HepG2 (cell line): ENCODE data around the gene SH3GL1. TPM values are rescaled to one million over a fixed set of nuclear protein-coding genes. Genes with fewer than 3 reads are reported as not detected.
A peak's percentile ranks its signal among the peaks of the same experiment; 100 is the strongest.

Source experiments
- ATRX ChIP-seq: sonication (generic); formaldehyde crosslinking; IDR thresholded peaks from 2 replicates; pipeline ENCODE4 v1.4.0; 2020; ENCODE audit warnings: missing genetic modification reagents, borderline replicate concordance
- CHD4 ChIP-seq: fragments of 200-600 bp; sonication (generic); IDR thresholded peaks from 2 replicates; pipeline ENCODE4 v1.7.0; 2017; ENCODE audit warnings: mild to moderate bottlenecking, low read length, borderline replicate concordance
- FOXK1 ChIP-seq: sonication (generic); formaldehyde crosslinking; IDR thresholded peaks from 2 replicates; pipeline ENCODE4 v1.4.0; 2020; ENCODE audit warnings: low read depth, missing genetic modification reagents, borderline replicate concordance
- HNRNPL ChIP-seq: fragments of 200-400 bp; formaldehyde crosslinking; IDR thresholded peaks from 2 replicates; pipeline ENCODE4 v1.6.1; 2017; ENCODE audit warnings: mild to moderate bottlenecking, low read depth, low read length
- KLF11 ChIP-seq: IDR thresholded peaks from 2 replicates; pipeline ENCODE4 v1.6.1; 2016; ENCODE audit warnings: missing compliant biosample characterization
- KLF12 ChIP-seq: sonication (generic); formaldehyde crosslinking; IDR thresholded peaks from 2 replicates; pipeline ENCODE4 v1.4.0; 2020; ENCODE audit warnings: missing genetic modification reagents, borderline replicate concordance
- MTA3 ChIP-seq: sonication (generic); formaldehyde crosslinking; IDR thresholded peaks from 2 replicates; pipeline ENCODE4 v1.4.0; 2020; ENCODE audit warnings: missing genetic modification reagents
- NFE2L1 ChIP-seq: sonication (generic); formaldehyde crosslinking; IDR thresholded peaks from 2 replicates; pipeline ENCODE4 v1.4.0; 2020; ENCODE audit warnings: missing genetic modification reagents, mild to moderate bottlenecking, borderline replicate concordance
- NFIC ChIP-seq: IDR thresholded peaks from 2 replicates; pipeline ENCODE4 v1.6.1; 2012; ENCODE audit warnings: mild to moderate bottlenecking, low read length, inconsistent platforms
- PHF5A ChIP-seq: IDR thresholded peaks from one replicate; pipeline ENCODE4 v1.6.1; 2018; ENCODE audit warnings: low read depth, missing genetic modification reagents; ENCODE audit not compliant: unreplicated experiment
- POLR2G ChIP-seq: fragments of 200-400 bp; formaldehyde crosslinking; IDR thresholded peaks from 2 replicates; pipeline ENCODE4 v1.6.1; 2018; ENCODE audit warnings: mild to moderate bottlenecking, low read depth, low read length, moderate library complexity
- TGIF2 ChIP-seq: IDR thresholded peaks from 2 replicates; pipeline ENCODE4 v1.6.1; 2016; ENCODE audit warnings: control low read depth, missing compliant biosample characterization
- THYN1 ChIP-seq: sonication (generic); formaldehyde crosslinking; IDR thresholded peaks from 2 replicates; pipeline ENCODE4 v1.8.1; 2023; ENCODE audit warnings: low read depth, mild to moderate bottlenecking, moderate library complexity, missing genetic modification reagents, borderline replicate concordance
- TSC22D2 ChIP-seq: sonication (generic); formaldehyde crosslinking; IDR thresholded peaks from 2 replicates; pipeline ENCODE4 v1.5.1; 2020; ENCODE audit warnings: missing genetic modification reagents, mild to moderate bottlenecking, borderline replicate concordance
- ZFY ChIP-seq: sonication (generic); formaldehyde crosslinking; IDR thresholded peaks from 2 replicates; pipeline ENCODE4 v1.4.0; 2020; ENCODE audit warnings: missing genetic modification reagents
- ZNF136 ChIP-seq: sonication (generic); formaldehyde crosslinking; IDR thresholded peaks from 2 replicates; pipeline ENCODE4 v1.8.1; 2022; ENCODE audit warnings: low read depth, mild to moderate bottlenecking, moderate library complexity, missing genetic modification reagents
- ZNF207 ChIP-seq: fragments of 450-650 bp; IDR thresholded peaks from 2 replicates; pipeline ENCODE4 v1.6.1; 2016; ENCODE audit warnings: antibody characterized with exemption, borderline replicate concordance
- ZNF333 ChIP-seq: sonication (generic); formaldehyde crosslinking; IDR thresholded peaks from 2 replicates; pipeline ENCODE4 v1.4.0; 2020; ENCODE audit warnings: mild to moderate bottlenecking, missing genetic modification reagents, borderline replicate concordance
- ZNF672 ChIP-seq: sonication (generic); formaldehyde crosslinking; IDR thresholded peaks from 2 replicates; pipeline ENCODE4 v1.8.1; 2022; ENCODE audit warnings: missing genetic modification reagents
- ZNF792 ChIP-seq: IDR thresholded peaks from 2 replicates; pipeline ENCODE4 v1.6.1; 2016
- ZSCAN25 ChIP-seq: sonication (generic); formaldehyde crosslinking; IDR thresholded peaks from 2 replicates; pipeline ENCODE4 v1.8.0; 2022; ENCODE audit warnings: mild to moderate bottlenecking, missing genetic modification reagents
- polyA plus RNA-seq, 8 experiments: library from polyadenylated mRNA; depleted of rRNA in 3 of 8; stranded (reverse) in 7 of 8; unstranded in 1 of 8; fragments of >200 nt; fragmentation: Illumina TruSeq in 4 of 8; extraction: Trizol in 4 of 8; gene quantifications; 2 replicates each; pipeline versions ENCODE4 v1.2.1 to v1.2.3, GENCODE V29; 2011 to 2016; ENCODE audit warnings: low read depth in 4 of 8, missing spikeins in 1 of 8, mixed read lengths in 1 of 8; ENCODE audit not compliant: insufficient read depth in 1 of 8
- total RNA-seq, 5 experiments: library from RNA; depleted of rRNA; stranded (reverse); fragments of >200 nt; fragmentation: Illumina TruSeq; extraction: Trizol; gene quantifications; 2 replicates each; pipeline ENCODE4 v1.2.3, GENCODE V29; 2016; ENCODE audit warnings: low read depth in 1 of 5
- TF ChIP-seq, protein P1 (sequence below): sonication (generic); formaldehyde crosslinking; IDR thresholded peaks from 2 replicates; pipeline ENCODE4 v1.8.1; 2023; ENCODE audit warnings: missing genetic modification reagents, inconsistent platforms, borderline replicate concordance
- TF ChIP-seq, protein P2 (sequence below): IDR thresholded peaks from 2 replicates; pipeline ENCODE4 v1.6.1; 2012; ENCODE audit warnings: inconsistent platforms
- TF ChIP-seq, protein P3 (sequence below): sonication (generic); formaldehyde crosslinking; IDR thresholded peaks from 2 replicates; pipeline ENCODE4 v1.4.0; 2020; ENCODE audit warnings: missing genetic modification reagents
- TF ChIP-seq, protein P4 (sequence below): sonication (generic); formaldehyde crosslinking; IDR thresholded peaks from 2 replicates; pipeline ENCODE4 v1.5.0; 2020; ENCODE audit warnings: mild to moderate bottlenecking, missing genetic modification reagents
- TF ChIP-seq, protein P5 (sequence below): IDR thresholded peaks from 2 replicates; pipeline ENCODE4 v1.6.1; 2016

The SH3GL1 gene
- total and polyA plus RNA-seq, 2 of the 13 experiments (the other 11 are each of a cell fraction or from before 2014, with no cell fraction given) = 33.0 to 45.1 TPM

DNA sequence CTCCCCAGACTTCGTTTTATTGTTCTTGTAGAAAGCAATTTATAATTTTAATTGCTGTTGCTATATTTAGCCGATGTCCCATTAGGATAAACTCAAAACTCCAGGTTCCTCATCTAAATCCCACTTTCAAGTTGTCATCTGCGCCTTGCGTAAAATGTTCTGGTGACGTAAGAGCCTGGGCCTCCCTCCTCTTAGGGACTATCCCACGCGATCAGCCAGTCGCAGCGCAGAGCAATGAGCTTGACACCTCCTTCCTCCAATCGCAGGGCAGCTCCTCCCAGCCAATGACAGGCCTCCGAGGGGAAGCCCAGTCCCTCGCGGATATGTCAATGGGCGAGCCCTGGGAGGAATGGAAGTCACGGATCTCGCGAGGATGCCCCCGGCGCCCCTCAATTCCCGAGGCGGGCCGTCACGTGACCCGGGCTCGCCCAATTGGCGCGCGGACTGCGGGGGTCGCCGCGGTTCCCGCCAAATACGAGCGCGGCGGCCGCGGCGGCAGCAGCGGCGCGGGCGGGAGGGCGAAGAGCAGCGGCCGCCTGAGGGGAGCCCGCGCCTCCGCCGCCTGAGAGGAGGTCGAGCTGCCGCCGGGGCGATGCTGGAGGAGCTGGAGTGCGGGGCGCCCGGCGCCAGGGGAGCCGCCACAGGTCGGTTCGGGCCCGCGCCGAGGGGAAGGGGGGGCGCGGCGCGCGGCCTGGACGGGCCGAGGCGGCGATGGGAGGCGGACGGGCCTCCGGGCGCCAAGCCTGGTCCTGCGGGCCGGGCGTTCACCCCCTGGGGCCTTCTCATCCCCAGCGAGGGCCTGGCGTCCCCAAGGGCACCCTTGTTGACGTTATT lies 2.0 kb upstream of the SH3GL1 start, which contains the start of gene CHAF1A (continued):
- TF ChIP-seq, protein P1, sequence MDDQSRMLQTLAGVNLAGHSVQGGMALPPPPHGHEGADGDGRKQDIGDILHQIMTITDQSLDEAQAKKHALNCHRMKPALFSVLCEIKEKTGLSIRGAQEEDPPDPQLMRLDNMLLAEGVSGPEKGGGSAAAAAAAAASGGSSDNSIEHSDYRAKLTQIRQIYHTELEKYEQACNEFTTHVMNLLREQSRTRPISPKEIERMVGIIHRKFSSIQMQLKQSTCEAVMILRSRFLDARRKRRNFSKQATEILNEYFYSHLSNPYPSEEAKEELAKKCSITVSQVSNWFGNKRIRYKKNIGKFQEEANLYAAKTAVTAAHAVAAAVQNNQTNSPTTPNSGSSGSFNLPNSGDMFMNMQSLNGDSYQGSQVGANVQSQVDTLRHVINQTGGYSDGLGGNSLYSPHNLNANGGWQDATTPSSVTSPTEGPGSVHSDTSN (CRISPR knock-in tag) = no peak
- TF ChIP-seq MTA3 (CRISPR knock-in tag) (no peak), ZFY (CRISPR knock-in tag) (peak; percentile 76), HNRNPL (no peak), PHF5A (CRISPR knock-in tag) (no peak), TSC22D2 (CRISPR knock-in tag) (no peak), ZSCAN25 (no peak), ZNF333 (CRISPR knock-in tag) (no peak), KLF11 (CRISPR knock-in tag) (0 out of 2 replicates have a peak, but pooled peaks have one; percentile 12), ZNF792 (0 out of 2 replicates have a peak, but pooled peaks have one; percentile 21), TGIF2 (CRISPR knock-in tag) (no peak), NFIC (no peak), ZNF672 (CRISPR knock-in tag) (no peak), CHD4 (no peak), ZNF136 (CRISPR knock-in tag) (no peak), POLR2G (no peak; the same call in 1 of the 2 replicates), KLF12 (CRISPR knock-in tag) (peak; percentile 21; the same call in 1 of the 2 replicates), ATRX (no peak), FOXK1 (CRISPR knock-in tag) (peak; percentile 57; the same call in 1 of the 2 replicates), THYN1 (CRISPR knock-in tag) (no peak), NFE2L1 (CRISPR knock-in tag) (no peak), ZNF207 (no peak)
- TF ChIP-seq, protein P2, sequence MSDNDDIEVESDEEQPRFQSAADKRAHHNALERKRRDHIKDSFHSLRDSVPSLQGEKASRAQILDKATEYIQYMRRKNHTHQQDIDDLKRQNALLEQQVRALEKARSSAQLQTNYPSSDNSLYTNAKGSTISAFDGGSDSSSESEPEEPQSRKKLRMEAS = peak; percentile 88
- TF ChIP-seq, protein P3, sequence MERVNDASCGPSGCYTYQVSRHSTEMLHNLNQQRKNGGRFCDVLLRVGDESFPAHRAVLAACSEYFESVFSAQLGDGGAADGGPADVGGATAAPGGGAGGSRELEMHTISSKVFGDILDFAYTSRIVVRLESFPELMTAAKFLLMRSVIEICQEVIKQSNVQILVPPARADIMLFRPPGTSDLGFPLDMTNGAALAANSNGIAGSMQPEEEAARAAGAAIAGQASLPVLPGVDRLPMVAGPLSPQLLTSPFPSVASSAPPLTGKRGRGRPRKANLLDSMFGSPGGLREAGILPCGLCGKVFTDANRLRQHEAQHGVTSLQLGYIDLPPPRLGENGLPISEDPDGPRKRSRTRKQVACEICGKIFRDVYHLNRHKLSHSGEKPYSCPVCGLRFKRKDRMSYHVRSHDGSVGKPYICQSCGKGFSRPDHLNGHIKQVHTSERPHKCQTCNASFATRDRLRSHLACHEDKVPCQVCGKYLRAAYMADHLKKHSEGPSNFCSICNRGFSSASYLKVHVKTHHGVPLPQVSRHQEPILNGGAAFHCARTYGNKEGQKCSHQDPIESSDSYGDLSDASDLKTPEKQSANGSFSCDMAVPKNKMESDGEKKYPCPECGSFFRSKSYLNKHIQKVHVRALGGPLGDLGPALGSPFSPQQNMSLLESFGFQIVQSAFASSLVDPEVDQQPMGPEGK (CRISPR knock-in tag) = peak; percentile 77
- TF ChIP-seq, protein P4, sequence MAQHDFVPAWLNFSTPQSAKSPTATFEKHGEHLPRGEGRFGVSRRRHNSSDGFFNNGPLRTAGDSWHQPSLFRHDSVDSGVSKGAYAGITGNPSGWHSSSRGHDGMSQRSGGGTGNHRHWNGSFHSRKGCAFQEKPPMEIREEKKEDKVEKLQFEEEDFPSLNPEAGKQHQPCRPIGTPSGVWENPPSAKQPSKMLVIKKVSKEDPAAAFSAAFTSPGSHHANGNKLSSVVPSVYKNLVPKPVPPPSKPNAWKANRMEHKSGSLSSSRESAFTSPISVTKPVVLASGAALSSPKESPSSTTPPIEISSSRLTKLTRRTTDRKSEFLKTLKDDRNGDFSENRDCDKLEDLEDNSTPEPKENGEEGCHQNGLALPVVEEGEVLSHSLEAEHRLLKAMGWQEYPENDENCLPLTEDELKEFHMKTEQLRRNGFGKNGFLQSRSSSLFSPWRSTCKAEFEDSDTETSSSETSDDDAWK = no peak
- TF ChIP-seq, protein P5, sequence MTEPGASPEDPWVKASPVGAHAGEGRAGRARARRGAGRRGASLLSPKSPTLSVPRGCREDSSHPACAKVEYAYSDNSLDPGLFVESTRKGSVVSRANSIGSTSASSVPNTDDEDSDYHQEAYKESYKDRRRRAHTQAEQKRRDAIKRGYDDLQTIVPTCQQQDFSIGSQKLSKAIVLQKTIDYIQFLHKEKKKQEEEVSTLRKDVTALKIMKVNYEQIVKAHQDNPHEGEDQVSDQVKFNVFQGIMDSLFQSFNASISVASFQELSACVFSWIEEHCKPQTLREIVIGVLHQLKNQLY = no peak
